ENCODE data around the gene NEDD8. TPM values are rescaled to one million over a fixed set of nuclear protein-coding genes. Genes with fewer than 3 reads are reported as not detected.

The NEDD8 gene
- total and polyA plus RNA-seq, 2 donors (not counting 1 experiment from before 2014, with no cell fraction given), result 86.7 to 98.5 TPM

DNA sequence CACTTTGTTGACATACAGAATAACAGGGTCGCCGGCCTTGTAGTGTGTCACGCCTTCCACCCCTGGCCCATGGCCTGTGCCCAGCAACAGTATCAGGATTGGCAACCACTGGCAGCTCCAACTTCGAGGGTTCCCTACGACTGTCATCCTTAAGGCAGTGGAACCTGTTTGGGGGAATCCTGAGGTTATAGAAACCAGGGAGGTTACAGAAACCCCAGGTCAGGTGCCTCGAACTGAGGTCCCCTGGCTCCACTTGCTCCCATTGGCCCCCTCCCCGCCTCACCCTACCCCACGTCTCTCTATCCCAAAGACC lies 37.3 kb downstream of the NEDD8 start:
- ChIA-PET CTCF (interaction anchor here (0.7 to 3.5 kb wide), 12 partner anchors 13 to 114 kb away, joined by 3 to 21 read pairs (median 4); partner anchors contain the start of genes CHMP4A, CIDEB, IRF9 and MDP1), POLR2A (interaction anchor here (0.7 to 3.6 kb wide), 10 partner anchors 8 to 235 kb away, joined by 3 to 64 read pairs (median 9); partner anchors contain the start of genes CBLN3, CHMP4A, DCAF11 and EMC9)
- H3K36me3 ChIP-seq (replicated peaks in 1 of 2; ENCODE audit: control extremely low read depth in 1 of 2, control insufficient read depth in 1 of 2, extremely low read depth in 1 of 2, insufficient read depth in 2 of 2, low read length in 1 of 2), result peaks cover 0 to 19% of the 10 kb centered on the region in 2 experiments
- peak overlapping the region; percentile 89 for H3K4me3 Mint-ChIP-seq
- no peak for DNase-seq
- ATAC-seq (ENCODE audit: low read depth), result no peak
- H3K9me3 ChIP-seq (ENCODE audit: control extremely low read depth in 1 of 3, control insufficient read depth in 2 of 3, insufficient read depth in 1 of 3, low read length in 2 of 3), result no peaks in the 10 kb centered on the region
- 65% methylated on average over 8 of the region's 8 CpGs for WGBS (ENCODE audit: insufficient coverage)
- peak overlapping the region; percentile 97 for H3K9ac ChIP-seq (ENCODE audit: low read length)
- H3K4me3 ChIP-seq (ENCODE audit: control extremely low read depth in 1 of 5, extremely low read depth in 1 of 5, insufficient read depth in 1 of 5, low read depth in 2 of 5, low read length in 4 of 5), result peak overlapping the region; percentile 17 to 99 (median 83)
- peaks cover 50% of the 10 kb centered on the region for H3K4me1 Mint-ChIP-seq
- peak overlapping the region; percentile 91 for H3K4me2 ChIP-seq (replicated peaks; ENCODE audit: low read depth, low read length, poor library complexity, severe bottlenecking)
- TF ChIP-seq, protein P1, sequence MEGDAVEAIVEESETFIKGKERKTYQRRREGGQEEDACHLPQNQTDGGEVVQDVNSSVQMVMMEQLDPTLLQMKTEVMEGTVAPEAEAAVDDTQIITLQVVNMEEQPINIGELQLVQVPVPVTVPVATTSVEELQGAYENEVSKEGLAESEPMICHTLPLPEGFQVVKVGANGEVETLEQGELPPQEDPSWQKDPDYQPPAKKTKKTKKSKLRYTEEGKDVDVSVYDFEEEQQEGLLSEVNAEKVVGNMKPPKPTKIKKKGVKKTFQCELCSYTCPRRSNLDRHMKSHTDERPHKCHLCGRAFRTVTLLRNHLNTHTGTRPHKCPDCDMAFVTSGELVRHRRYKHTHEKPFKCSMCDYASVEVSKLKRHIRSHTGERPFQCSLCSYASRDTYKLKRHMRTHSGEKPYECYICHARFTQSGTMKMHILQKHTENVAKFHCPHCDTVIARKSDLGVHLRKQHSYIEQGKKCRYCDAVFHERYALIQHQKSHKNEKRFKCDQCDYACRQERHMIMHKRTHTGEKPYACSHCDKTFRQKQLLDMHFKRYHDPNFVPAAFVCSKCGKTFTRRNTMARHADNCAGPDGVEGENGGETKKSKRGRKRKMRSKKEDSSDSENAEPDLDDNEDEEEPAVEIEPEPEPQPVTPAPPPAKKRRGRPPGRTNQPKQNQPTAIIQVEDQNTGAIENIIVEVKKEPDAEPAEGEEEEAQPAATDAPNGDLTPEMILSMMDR (IDR thresholded peaks at IDR 0.05), result no peak
- no peak for TF ChIP-seq EZH2 (IDR thresholded peaks at IDR 0.05; ENCODE audit: borderline replicate concordance, insufficient read depth, low read depth, low read length, poor library complexity, severe bottlenecking)
- H3K27me3 Mint-ChIP-seq, result no peaks in the 10 kb centered on the region
- peak overlapping the region; percentile 88 for H2AFZ ChIP-seq (ENCODE audit: insufficient read depth, low read depth, low read length, poor library complexity, severe bottlenecking)
- H3K4me1 ChIP-seq (ENCODE audit: control insufficient read depth in 2 of 2, insufficient read depth in 2 of 2, low read length in 2 of 2), result peaks cover 25 to 26% of the 10 kb centered on the region in 2 donors
- H3K79me2 ChIP-seq (ENCODE audit: control insufficient read depth, insufficient read depth, low read length), result peaks cover 65% of the 10 kb centered on the region
- intact Hi-C loops (cut with micrococcal nuclease), result loop anchor here (1.0 to 5.0 kb wide), 9 partner anchors 18 to 181 kb away; partner anchors contain the start of genes CHMP4A, DHRS1, EMC9 and GMPR2
- no peaks in the 10 kb centered on the region for H3K27me3 ChIP-seq (replicated peaks in 1 of 4; ENCODE audit: control extremely low read depth in 1 of 4, control insufficient read depth in 3 of 4, insufficient read depth in 4 of 4, low read length in 3 of 4)
- H3K27ac Mint-ChIP-seq, result peak overlapping the region; percentile 99
- no peaks in the 10 kb centered on the region for H4K20me1 ChIP-seq (ENCODE audit: control insufficient read depth, insufficient read depth, low read length, poor library complexity, severe bottlenecking)
- no peaks in the 10 kb centered on the region for H3K9me3 Mint-ChIP-seq (ENCODE audit: insufficient read depth)
- H3K27ac ChIP-seq (ENCODE audit: low read length in 2 of 2), result peak overlapping the region; percentile 98 to 99

DNA sequence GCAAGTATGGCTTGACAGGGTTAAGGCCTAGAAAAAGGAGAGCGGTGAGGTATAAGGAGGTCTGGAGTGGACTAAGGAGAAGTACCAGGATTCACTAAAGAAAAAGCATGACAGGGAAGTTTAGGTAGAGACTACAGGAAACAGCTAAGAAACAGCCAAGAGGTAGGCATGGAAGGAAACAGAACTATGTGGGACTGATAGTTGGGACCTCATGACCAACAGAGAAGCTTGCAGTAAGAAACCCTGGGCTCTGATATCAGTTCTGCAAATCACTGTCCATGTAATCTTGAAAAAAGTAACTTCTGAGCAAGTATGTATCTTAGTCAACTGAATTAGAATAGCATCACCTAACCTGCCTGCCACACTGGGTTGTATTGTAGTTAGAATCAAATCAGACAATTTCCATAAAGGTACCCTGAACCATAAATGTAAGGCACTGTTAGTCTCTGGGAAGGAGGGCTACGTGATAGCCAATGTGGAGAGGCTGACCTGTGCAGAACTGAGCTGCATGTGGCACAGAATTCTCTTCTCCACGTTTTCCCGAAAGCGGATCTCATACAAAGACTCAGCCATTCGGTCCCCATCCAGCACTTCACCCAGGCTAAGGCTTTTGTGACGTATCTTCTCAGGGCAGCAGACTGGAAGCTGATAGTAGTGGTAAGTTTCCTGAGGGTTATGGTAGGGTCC lies 37.8 kb downstream of the NEDD8 start:
- DNase-seq, result no peak
- Mint-ChIP-seq H3K27ac (peak overlapping the region; percentile 99), H3K9me3 (ENCODE audit: insufficient read depth) (no peaks in the 10 kb centered on the region), H3K27me3 (no peaks in the 10 kb centered on the region), H3K4me3 (peak overlapping the region; percentile 89), H3K4me1 (peaks cover 50% of the 10 kb centered on the region)
- Histone ChIP-seq H3K4me1 (ENCODE audit: control insufficient read depth in 2 of 2, insufficient read depth in 2 of 2, low read length in 2 of 2) (peaks cover 25 to 26% of the 10 kb centered on the region in 2 donors), H2AFZ (ENCODE audit: insufficient read depth, low read depth, low read length, poor library complexity, severe bottlenecking) (peak overlapping the region; percentile 88), H3K79me2 (ENCODE audit: control insufficient read depth, insufficient read depth, low read length) (peaks cover 60% of the 10 kb centered on the region), H3K4me3 (ENCODE audit: control extremely low read depth in 1 of 5, extremely low read depth in 1 of 5, insufficient read depth in 1 of 5, low read depth in 2 of 5, low read length in 4 of 5) (peak overlapping the region; percentile 17 to 99 (median 83)), H3K27me3 (replicated peaks in 1 of 4; ENCODE audit: control extremely low read depth in 1 of 4, control insufficient read depth in 3 of 4, insufficient read depth in 4 of 4, low read length in 3 of 4) (no peaks in the 10 kb centered on the region), H3K27ac (ENCODE audit: low read length in 2 of 2) (peak overlapping the region; percentile 98 to 99), H3K9ac (ENCODE audit: low read length) (peak overlapping the region; percentile 97), H3K4me2 (replicated peaks; ENCODE audit: low read depth, low read length, poor library complexity, severe bottlenecking) (peak overlapping the region; percentile 91), H3K9me3 (ENCODE audit: control extremely low read depth in 1 of 3, control insufficient read depth in 2 of 3, insufficient read depth in 1 of 3, low read length in 2 of 3) (no peaks in the 10 kb centered on the region), H4K20me1 (ENCODE audit: control insufficient read depth, insufficient read depth, low read length, poor library complexity, severe bottlenecking) (no peaks in the 10 kb centered on the region), H3K36me3 (replicated peaks in 1 of 2; ENCODE audit: control extremely low read depth in 1 of 2, control insufficient read depth in 1 of 2, extremely low read depth in 1 of 2, insufficient read depth in 2 of 2, low read length in 1 of 2) (peaks cover 0 to 18% of the 10 kb centered on the region in 2 experiments)
- POLR2A ChIA-PET, result interaction anchor here (2.3 to 3.6 kb wide), 3 partner anchors 19 to 114 kb away, joined by 6 to 64 read pairs (median 16); partner anchors contain the start of genes CHMP4A, IRF9 and MDP1
- CTCF ChIA-PET, result interaction anchor here (0.7 to 3.5 kb wide), 6 partner anchors 13 to 114 kb away, joined by 3 to 10 read pairs (median 4); partner anchors contain the start of genes CIDEB and MDP1
- no peak for TF ChIP-seq EZH2 (IDR thresholded peaks at IDR 0.05; ENCODE audit: borderline replicate concordance, insufficient read depth, low read depth, low read length, poor library complexity, severe bottlenecking)
- TF ChIP-seq, protein P1 (IDR thresholded peaks at IDR 0.05), result no peak
- intact Hi-C loops (cut with micrococcal nuclease), result loop anchor here (2.0 kb wide), 1 partner anchor 76 kb away; the partner anchor contains the start of gene RABGGTA
- no peak for ATAC-seq (ENCODE audit: low read depth)
- 95% methylated on average over 7 of the region's 7 CpGs for WGBS (ENCODE audit: insufficient coverage)
